ENCODE measurements around the gene HAVCR1.

DNA sequence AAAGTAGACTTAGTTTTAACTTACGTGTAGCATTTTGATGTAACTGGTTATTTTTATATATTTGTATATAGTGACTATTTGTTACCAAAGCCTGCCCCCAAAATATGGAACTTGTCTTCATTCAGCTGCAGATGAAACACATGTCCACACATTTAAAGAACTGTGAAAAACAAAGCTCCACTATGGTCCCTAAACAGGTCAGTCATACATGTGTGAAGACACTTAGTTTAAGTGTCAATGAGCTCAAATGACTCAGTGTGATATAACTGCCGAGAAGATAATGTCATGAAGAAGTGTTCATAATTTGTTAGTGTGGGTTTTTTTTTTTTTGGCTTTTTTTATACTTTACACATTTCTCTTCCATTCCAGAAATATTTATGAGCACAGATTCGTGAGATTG, 28.2 kb downstream of the HAVCR1 start:
- TF ChIP-seq, protein P1, sequence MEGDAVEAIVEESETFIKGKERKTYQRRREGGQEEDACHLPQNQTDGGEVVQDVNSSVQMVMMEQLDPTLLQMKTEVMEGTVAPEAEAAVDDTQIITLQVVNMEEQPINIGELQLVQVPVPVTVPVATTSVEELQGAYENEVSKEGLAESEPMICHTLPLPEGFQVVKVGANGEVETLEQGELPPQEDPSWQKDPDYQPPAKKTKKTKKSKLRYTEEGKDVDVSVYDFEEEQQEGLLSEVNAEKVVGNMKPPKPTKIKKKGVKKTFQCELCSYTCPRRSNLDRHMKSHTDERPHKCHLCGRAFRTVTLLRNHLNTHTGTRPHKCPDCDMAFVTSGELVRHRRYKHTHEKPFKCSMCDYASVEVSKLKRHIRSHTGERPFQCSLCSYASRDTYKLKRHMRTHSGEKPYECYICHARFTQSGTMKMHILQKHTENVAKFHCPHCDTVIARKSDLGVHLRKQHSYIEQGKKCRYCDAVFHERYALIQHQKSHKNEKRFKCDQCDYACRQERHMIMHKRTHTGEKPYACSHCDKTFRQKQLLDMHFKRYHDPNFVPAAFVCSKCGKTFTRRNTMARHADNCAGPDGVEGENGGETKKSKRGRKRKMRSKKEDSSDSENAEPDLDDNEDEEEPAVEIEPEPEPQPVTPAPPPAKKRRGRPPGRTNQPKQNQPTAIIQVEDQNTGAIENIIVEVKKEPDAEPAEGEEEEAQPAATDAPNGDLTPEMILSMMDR (conservative IDR thresholded peaks at IDR 0.05) = no peak
- no peak for TF ChIP-seq ZFX (IDR thresholded peaks at IDR 0.05)

Measured in C4-2B (cell line).